ENCODE measurements around the gene SHROOM3.
A peak's percentile ranks its signal among the peaks of the same experiment; 100 is the strongest.

The SHROOM3 gene

GRCh38 chr4:76626686-76627465 lies 191.8 kb downstream of the SHROOM3 start:
- no peak for DNase-seq

GRCh38 chr4:76628251-76628650 lies 193.2 kb downstream of the SHROOM3 start:
- DNase-seq = no peak

- DNase-seq = no peak
Observed at GRCh38 chr4:76630741-76631140, 195.7 kb downstream of the SHROOM3 start.

- DNase-seq = no peak
Observed at GRCh38 chr4:76634220-76634619, 199.2 kb downstream of the SHROOM3 start.

- DNase-seq = no peak
Observed at GRCh38 chr4:76637712-76638361, 202.8 kb downstream of the SHROOM3 start.

- no peak for DNase-seq
Observed at GRCh38 chr4:76639288-76639687, 204.3 kb downstream of the SHROOM3 start.

GRCh38 chr4:76640353-76640910 lies 205.4 kb downstream of the SHROOM3 start:
- peak; percentile 49 for DNase-seq

GRCh38 chr4:76641351-76641750 lies 206.3 kb downstream of the SHROOM3 start:
- no peak for DNase-seq

GRCh38 chr4:76641758-76642157 lies 206.7 kb downstream of the SHROOM3 start:
- DNase-seq = no peak

- DNase-seq = no peak
Observed at GRCh38 chr4:76644831-76645485, 209.9 kb downstream of the SHROOM3 start.

GRCh38 chr4:76649086-76649485 lies 214.1 kb downstream of the SHROOM3 start:
- DNase-seq = no peak

- DNase-seq = no peak
Observed at GRCh38 chr4:76651616-76652015, 216.6 kb downstream of the SHROOM3 start.

- DNase-seq = no peak
Observed at GRCh38 chr4:76652389-76652788, 217.4 kb downstream of the SHROOM3 start.

GRCh38 chr4:76654084-76654483 lies 219.1 kb downstream of the SHROOM3 start:
- DNase-seq = no peak

GRCh38 chr4:76654791-76655190 lies 219.8 kb downstream of the SHROOM3 start:
- DNase-seq = no peak

GRCh38 chr4:76655566-76656479 lies 220.8 kb downstream of the SHROOM3 start:
- DNase-seq = no peak

GRCh38 chr4:76657443-76657842 lies 222.4 kb downstream of the SHROOM3 start:
- no peak for DNase-seq

GRCh38 chr4:76658231-76659102 lies 223.4 kb downstream of the SHROOM3 start:
- no peak for DNase-seq

- DNase-seq = no peak
Observed at GRCh38 chr4:76659103-76659490, 224.1 kb downstream of the SHROOM3 start.

GRCh38 chr4:76663824-76664223 lies 228.8 kb downstream of the SHROOM3 start:
- no peak for DNase-seq

GRCh38 chr4:76665153-76665552 lies 230.1 kb downstream of the SHROOM3 start:
- no peak for DNase-seq

- DNase-seq = no peak
Observed at GRCh38 chr4:76665721-76666120, 230.7 kb downstream of the SHROOM3 start.
